Fibroblast of lung (primary cell): ENCODE results near the gene IQSEC3. TPM values are rescaled to one million over a fixed set of nuclear protein-coding genes. Genes with fewer than 3 reads are reported as not detected.

Experiments
- DNase-seq, 2 donors: peaks; one replicate each; pipeline versions ENCODE4 v3.0.0 to v3.0.0-alpha.2; 2010; ENCODE audit warnings: low read depth in 2 of 2
- H2AFZ ChIP-seq: 2 replicates; pipeline ENCODE4 v1.5.1; 2012; ENCODE audit warnings: low read length, control low read depth, inconsistent platforms
- H3K27ac ChIP-seq: 2 replicates; pipeline ENCODE4 v1.5.1; 2011; ENCODE audit warnings: low read length, control low read depth; ENCODE audit not compliant: insufficient read depth
- H3K27me3 ChIP-seq: 2 replicates; pipeline ENCODE4 v1.5.1; 2011; ENCODE audit warnings: mild to moderate bottlenecking, low read length; ENCODE audit not compliant: control insufficient read depth, insufficient read depth
- H3K36me3 ChIP-seq: 2 replicates; pipeline ENCODE4 v1.5.1; 2011; ENCODE audit warnings: low read length; ENCODE audit not compliant: control insufficient read depth, insufficient read depth
- H3K4me1 ChIP-seq: 2 replicates; pipeline ENCODE4 v1.5.1; 2011; ENCODE audit warnings: low read length; ENCODE audit not compliant: control insufficient read depth, insufficient read depth; ENCODE audit errors: extremely low read depth
- H3K4me2 ChIP-seq: 2 replicates; pipeline ENCODE4 v1.5.1; 2011; ENCODE audit warnings: low read length, control low read depth; ENCODE audit not compliant: insufficient read depth; ENCODE audit errors: extremely low read depth
- H3K4me3 ChIP-seq, 4 experiments: fragments of 200-600 bp in 1 of 4; sonication (generic) in 1 of 4; replicated peaks in 1 of 4; 2 replicates each; pipeline ENCODE4 v1.5.1; 2011 to 2016; ENCODE audit warnings: low read length in 4 of 4, low read depth in 3 of 4, mild to moderate bottlenecking in 3 of 4, control low read depth in 2 of 4, inconsistent platforms in 1 of 4, mixed read lengths in 1 of 4; ENCODE audit not compliant: insufficient read depth in 1 of 4; ENCODE audit errors: control extremely low read depth in 1 of 4
- H3K79me2 ChIP-seq: 2 replicates; pipeline ENCODE4 v1.5.1; 2012; ENCODE audit warnings: mild to moderate bottlenecking, low read length, inconsistent platforms; ENCODE audit not compliant: control insufficient read depth, insufficient read depth
- H3K9ac ChIP-seq: 2 replicates; pipeline ENCODE4 v1.5.1; 2011; ENCODE audit warnings: mild to moderate bottlenecking, low read length, control low read depth; ENCODE audit not compliant: insufficient read depth
- H3K9me3 ChIP-seq: 2 replicates; pipeline ENCODE4 v1.5.1; 2012; ENCODE audit warnings: low read depth, low read length; ENCODE audit not compliant: control insufficient read depth, insufficient read depth
- H4K20me1 ChIP-seq: 2 replicates; pipeline ENCODE4 v1.5.1; 2011; ENCODE audit warnings: low read length; ENCODE audit not compliant: control insufficient read depth, insufficient read depth; ENCODE audit errors: extremely low read depth
- EZH2 ChIP-seq: IDR thresholded peaks from 2 replicates; pipeline ENCODE4 v1.5.1; 2012; ENCODE audit warnings: low read length, control low read depth, mild to moderate bottlenecking; ENCODE audit errors: missing control alignments
- polyA plus RNA-seq, 2 donors: library from polyadenylated mRNA; depleted of rRNA in 1 of 2; stranded (reverse) in 1 of 2; unstranded in 1 of 2; fragments of >200 nt; gene quantifications; 2 replicates each; pipeline ENCODE4 v1.2.1, GENCODE V29; 2011 to 2012; ENCODE audit warnings: missing spikeins in 1 of 2
- total RNA-seq: library from RNA; depleted of rRNA; stranded (reverse); fragments of >200 nt; gene quantifications from 2 replicates; pipeline ENCODE4 v1.2.1, GENCODE V29; 2014
- TF ChIP-seq, protein P1 (sequence below), 2 donors: IDR thresholded peaks in 1 of 2; conservative IDR thresholded peaks in 1 of 2; 1 replicate in 1 of 2; 2 replicates in 1 of 2; pipeline ENCODE4 v1.5.1; 2011 to 2012; ENCODE audit warnings: low read length in 2 of 2, control low read depth in 1 of 2, inconsistent platforms in 1 of 2, low read depth in 1 of 2, mild to moderate bottlenecking in 1 of 2

The IQSEC3 gene
- total and polyA plus RNA-seq, 2 donors (not counting 1 experiment from before 2014, with no cell fraction given) = 0.14 to 1.3 TPM

GRCh38 chr12:103169-103981 is 36.8 kb downstream of the IQSEC3 start:
- Histone ChIP-seq H3K79me2 (no peaks in the 10 kb centered on the region), H3K27ac (no peak overlapping the region), H3K4me2 (no peak overlapping the region), H2AFZ (no peak overlapping the region), H3K9me3 (no peaks in the 10 kb centered on the region), H3K4me1 (no peaks in the 10 kb centered on the region), H3K9ac (no peak overlapping the region), H3K4me3 (no peak overlapping the region), H3K36me3 (no peaks in the 10 kb centered on the region), H4K20me1 (no peaks in the 10 kb centered on the region), H3K27me3 (peaks cover 24% of the 10 kb centered on the region)
- DNase-seq = no peak
- TF ChIP-seq, protein P1, sequence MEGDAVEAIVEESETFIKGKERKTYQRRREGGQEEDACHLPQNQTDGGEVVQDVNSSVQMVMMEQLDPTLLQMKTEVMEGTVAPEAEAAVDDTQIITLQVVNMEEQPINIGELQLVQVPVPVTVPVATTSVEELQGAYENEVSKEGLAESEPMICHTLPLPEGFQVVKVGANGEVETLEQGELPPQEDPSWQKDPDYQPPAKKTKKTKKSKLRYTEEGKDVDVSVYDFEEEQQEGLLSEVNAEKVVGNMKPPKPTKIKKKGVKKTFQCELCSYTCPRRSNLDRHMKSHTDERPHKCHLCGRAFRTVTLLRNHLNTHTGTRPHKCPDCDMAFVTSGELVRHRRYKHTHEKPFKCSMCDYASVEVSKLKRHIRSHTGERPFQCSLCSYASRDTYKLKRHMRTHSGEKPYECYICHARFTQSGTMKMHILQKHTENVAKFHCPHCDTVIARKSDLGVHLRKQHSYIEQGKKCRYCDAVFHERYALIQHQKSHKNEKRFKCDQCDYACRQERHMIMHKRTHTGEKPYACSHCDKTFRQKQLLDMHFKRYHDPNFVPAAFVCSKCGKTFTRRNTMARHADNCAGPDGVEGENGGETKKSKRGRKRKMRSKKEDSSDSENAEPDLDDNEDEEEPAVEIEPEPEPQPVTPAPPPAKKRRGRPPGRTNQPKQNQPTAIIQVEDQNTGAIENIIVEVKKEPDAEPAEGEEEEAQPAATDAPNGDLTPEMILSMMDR (conservative IDR thresholded peaks at IDR 0.05 in 1 of 2, IDR thresholded peaks at IDR 0.05 in 1 of 2; ENCODE audit: low read depth in 1 of 2, low read length in 2 of 2) = no peak
- TF ChIP-seq EZH2 = no peak

GRCh38 chr12:104551-105081 is 38.0 kb downstream of the IQSEC3 start:
- Histone ChIP-seq H3K9ac (no peak overlapping the region), H3K4me3 (no peak overlapping the region), H3K27ac (no peak overlapping the region), H3K27me3 (peaks cover 15% of the 10 kb centered on the region), H3K4me1 (no peaks in the 10 kb centered on the region), H3K79me2 (no peaks in the 10 kb centered on the region), H3K4me2 (no peak overlapping the region), H3K9me3 (no peaks in the 10 kb centered on the region), H4K20me1 (no peaks in the 10 kb centered on the region), H2AFZ (no peak overlapping the region), H3K36me3 (no peaks in the 10 kb centered on the region)
- TF ChIP-seq, protein P1 (conservative IDR thresholded peaks at IDR 0.05 in 1 of 2, IDR thresholded peaks at IDR 0.05 in 1 of 2; ENCODE audit: low read depth in 1 of 2, low read length in 2 of 2) = no peak
- no peak for TF ChIP-seq EZH2
- DNase-seq = no peak

- Histone ChIP-seq H2AFZ (no peak overlapping the region), H3K4me2 (no peak overlapping the region), H3K9ac (no peak overlapping the region), H3K9me3 (no peaks in the 10 kb centered on the region), H3K4me1 (no peaks in the 10 kb centered on the region), H3K36me3 (no peaks in the 10 kb centered on the region), H3K27me3 (peaks cover 7% of the 10 kb centered on the region), H3K4me3 (no peak overlapping the region), H3K79me2 (no peaks in the 10 kb centered on the region), H4K20me1 (no peaks in the 10 kb centered on the region), H3K27ac (no peak overlapping the region)
- TF ChIP-seq EZH2 = no peak
- no peak for DNase-seq
Measured at GRCh38 chr12:105696-106095, 39.1 kb downstream of the IQSEC3 start.
